Vagina (tissue), 2 donors: ENCODE results near the gene WWTR1. TPM values are rescaled to one million over a fixed set of nuclear protein-coding genes. Genes with fewer than 3 reads are reported as not detected.

Source experiments
- DNase-seq, 2 donors: peaks; one replicate each; pipeline ENCODE4 v3.0.0-alpha.2; 2017; ENCODE audit errors: extremely low spot score in 2 of 2
- H3K27ac ChIP-seq: fragments of 200-600 bp; sonication (generic); one replicate; pipeline ENCODE4 v1.5.1; 2019
- H3K27me3 ChIP-seq: fragments of 200-600 bp; sonication (generic); one replicate; pipeline ENCODE4 v1.5.1; 2019
- H3K36me3 ChIP-seq, 2 donors: fragments of 200-600 bp; sonication (generic); one replicate each; pipeline ENCODE4 v1.5.1; 2017 to 2019
- H3K4me1 ChIP-seq: fragments of 200-600 bp; sonication (generic); one replicate; pipeline ENCODE4 v1.5.1; 2019
- H3K4me3 ChIP-seq, 2 donors: fragments of 200-600 bp; sonication (generic); 1 replicate in 1 of 2; 2 replicates in 1 of 2; pipeline ENCODE4 v1.5.1; 2016 to 2019
- H3K9me3 ChIP-seq: fragments of 200-600 bp; sonication (generic); one replicate; pipeline ENCODE4 v1.5.1; 2019
- POLR2A ChIP-seq, 2 donors: fragments of 450-650 bp; IDR thresholded peaks; one replicate each; pipeline ENCODE4 v1.6.1; 2017; ENCODE audit warnings: antibody characterized with exemption in 2 of 2, mild to moderate bottlenecking in 2 of 2, moderate library complexity in 2 of 2
- POLR2AphosphoS5 ChIP-seq, 2 donors: sonication (generic); formaldehyde crosslinking; IDR thresholded peaks; one replicate each; pipeline ENCODE4 v1.9.0; 2017; ENCODE audit warnings: antibody characterized with exemption in 2 of 2, mild to moderate bottlenecking in 2 of 2, low read depth in 1 of 2; ENCODE audit not compliant: insufficient read depth in 1 of 2
- intact Hi-C: fragments of 100-400 bp; cut with DNase I; formaldehyde crosslinking; loops from one replicate; pipeline ENCODE4 v1.15.1; 2023
- total RNA-seq: library from RNA; depleted of rRNA; stranded (reverse); fragments of >200 nt; gene quantifications from one replicate; pipeline ENCODE4 v1.2.3, GENCODE V29; 2016
- TF ChIP-seq, protein P1 (sequence below), 3 experiments: fragments of 450-650 bp in 2 of 3; fragments of 200-600 bp in 1 of 3; sonication (generic) in 1 of 3; IDR thresholded peaks; one replicate each; pipeline ENCODE4 v1.5.1; 2017 to 2019; ENCODE audit warnings: antibody characterized with exemption in 3 of 3, mild to moderate bottlenecking in 2 of 3, moderate library complexity in 2 of 3

WWTR1 gene
- total RNA-seq, 1 donor from 2014 or later = 181 TPM

DNA sequence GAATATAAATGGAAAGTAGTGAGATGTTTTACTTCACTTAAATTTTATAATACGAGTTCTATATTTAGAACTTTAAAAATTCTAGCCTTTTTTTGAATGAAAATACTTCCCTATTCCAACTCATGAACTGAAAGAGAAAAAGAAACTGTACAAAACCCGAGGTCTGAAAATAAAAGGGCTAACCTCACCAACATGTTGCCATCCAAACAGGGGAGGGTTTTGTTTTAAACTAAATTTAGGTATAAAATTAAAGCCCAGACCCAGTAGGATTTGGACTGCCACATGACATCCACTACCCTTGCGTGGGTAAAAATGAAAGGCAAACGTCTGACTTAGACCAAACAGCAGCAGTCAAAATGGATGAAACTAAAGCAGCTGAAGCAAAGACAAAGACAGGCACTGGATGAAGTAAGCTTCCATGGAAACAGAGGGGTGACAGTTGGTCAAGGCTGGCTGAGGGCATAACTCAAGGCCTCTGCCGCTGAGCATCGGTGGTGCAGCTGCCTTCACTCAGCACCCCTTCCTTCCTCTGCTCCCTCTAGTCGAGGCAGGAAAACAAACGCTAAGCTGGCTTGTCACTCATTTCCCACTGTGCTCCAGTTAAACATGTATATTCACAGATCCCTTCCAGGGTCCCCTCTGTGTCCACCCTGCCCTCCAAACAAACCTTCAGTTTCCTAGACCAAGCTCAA lies 125.2 kb downstream of the WWTR1 start:
- Histone ChIP-seq H3K4me1 (peaks cover 61% of the 10 kb centered on the region), H3K4me3 (no peak overlapping the region), H3K36me3 (no peaks in the 10 kb centered on the region), H3K9me3 (no peaks in the 10 kb centered on the region), H3K27ac (peak overlapping the region; percentile 53), H3K27me3 (no peaks in the 10 kb centered on the region)
- intact Hi-C loops = loop anchor here (5.0 kb wide), 1 partner anchor 125 kb away; the partner anchor contains the start of gene WWTR1
- no peak for DNase-seq
- TF ChIP-seq POLR2AphosphoS5 (IDR thresholded peaks at IDR 0.05; ENCODE audit: insufficient read depth in 1 of 2, low read depth in 1 of 2) (no peak), POLR2A (IDR thresholded peaks at IDR 0.05) (no peak)
- TF ChIP-seq, protein P1, sequence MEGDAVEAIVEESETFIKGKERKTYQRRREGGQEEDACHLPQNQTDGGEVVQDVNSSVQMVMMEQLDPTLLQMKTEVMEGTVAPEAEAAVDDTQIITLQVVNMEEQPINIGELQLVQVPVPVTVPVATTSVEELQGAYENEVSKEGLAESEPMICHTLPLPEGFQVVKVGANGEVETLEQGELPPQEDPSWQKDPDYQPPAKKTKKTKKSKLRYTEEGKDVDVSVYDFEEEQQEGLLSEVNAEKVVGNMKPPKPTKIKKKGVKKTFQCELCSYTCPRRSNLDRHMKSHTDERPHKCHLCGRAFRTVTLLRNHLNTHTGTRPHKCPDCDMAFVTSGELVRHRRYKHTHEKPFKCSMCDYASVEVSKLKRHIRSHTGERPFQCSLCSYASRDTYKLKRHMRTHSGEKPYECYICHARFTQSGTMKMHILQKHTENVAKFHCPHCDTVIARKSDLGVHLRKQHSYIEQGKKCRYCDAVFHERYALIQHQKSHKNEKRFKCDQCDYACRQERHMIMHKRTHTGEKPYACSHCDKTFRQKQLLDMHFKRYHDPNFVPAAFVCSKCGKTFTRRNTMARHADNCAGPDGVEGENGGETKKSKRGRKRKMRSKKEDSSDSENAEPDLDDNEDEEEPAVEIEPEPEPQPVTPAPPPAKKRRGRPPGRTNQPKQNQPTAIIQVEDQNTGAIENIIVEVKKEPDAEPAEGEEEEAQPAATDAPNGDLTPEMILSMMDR (IDR thresholded peaks at IDR 0.05) = no peak

DNA sequence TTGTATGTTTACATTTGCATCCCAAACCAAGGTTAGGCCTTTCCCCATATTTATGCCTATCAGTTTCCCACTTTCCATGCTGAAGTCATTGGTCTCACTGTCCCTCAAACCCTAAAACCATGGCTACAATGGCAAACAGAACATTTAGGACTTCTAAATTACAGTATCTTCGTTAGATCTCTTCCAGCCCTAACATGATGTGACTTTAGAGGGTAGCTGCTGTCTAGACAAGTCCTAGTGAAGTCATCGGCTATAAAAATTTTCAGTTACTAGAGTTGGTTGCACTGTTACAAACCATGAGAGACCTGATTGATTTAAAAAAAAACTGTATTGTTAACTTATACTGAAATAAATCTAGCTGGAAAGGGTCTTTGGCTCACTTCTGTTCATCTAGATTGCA lies 128.7 kb downstream of the WWTR1 start:
- intact Hi-C loops = loop anchor here (5.0 kb wide), 1 partner anchor 188 kb away; no protein-coding TSS in a partner anchor
- TF ChIP-seq, protein P1 (IDR thresholded peaks at IDR 0.05) = no peak
- TF ChIP-seq POLR2AphosphoS5 (IDR thresholded peaks at IDR 0.05; ENCODE audit: insufficient read depth in 1 of 2, low read depth in 1 of 2) (no peak), POLR2A (IDR thresholded peaks at IDR 0.05) (no peak)
- no peaks in the 10 kb centered on the region for H3K27me3 ChIP-seq
- H3K9me3 ChIP-seq = no peaks in the 10 kb centered on the region
- H3K4me1 ChIP-seq = peaks cover 31% of the 10 kb centered on the region
- H3K4me3 ChIP-seq = no peak overlapping the region
- peaks cover 0 to 12% of the 10 kb centered on the region in 2 donors for H3K36me3 ChIP-seq
- DNase-seq = no peak
- H3K27ac ChIP-seq = peak overlapping the region; percentile 61

DNA sequence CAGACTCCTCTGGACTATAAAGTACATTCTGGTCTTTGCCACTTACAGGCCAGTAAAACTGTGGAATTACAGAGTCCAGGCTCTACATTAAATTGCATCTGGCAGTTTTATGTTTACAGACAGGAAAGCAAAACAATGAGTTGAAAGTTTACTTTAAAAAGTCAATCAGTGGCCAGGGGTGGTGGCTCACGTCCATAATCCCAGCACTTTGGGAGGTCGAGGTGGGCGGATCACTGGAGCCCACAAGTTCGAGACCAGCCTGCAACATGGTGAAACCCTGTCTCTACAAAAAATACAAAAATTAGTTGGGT lies 129.5 kb downstream of the WWTR1 start:
- no peaks in the 10 kb centered on the region for H3K27me3 ChIP-seq
- H3K36me3 ChIP-seq = peaks cover 0 to 19% of the 10 kb centered on the region in 2 donors
- H3K4me3 ChIP-seq = no peak overlapping the region
- intact Hi-C loops = loop anchor here (5.0 kb wide), 1 partner anchor 189 kb away; no protein-coding TSS in a partner anchor
- peak overlapping the region; percentile 61 for H3K27ac ChIP-seq
- no peak for TF ChIP-seq POLR2AphosphoS5 (IDR thresholded peaks at IDR 0.05; ENCODE audit: insufficient read depth in 1 of 2, low read depth in 1 of 2)
- TF ChIP-seq, protein P1 (IDR thresholded peaks at IDR 0.05) = no peak
- TF ChIP-seq POLR2A (IDR thresholded peaks at IDR 0.05) = no peak
- no peak for DNase-seq
- H3K9me3 ChIP-seq = no peaks in the 10 kb centered on the region
- H3K4me1 ChIP-seq = peaks cover 22% of the 10 kb centered on the region

GRCh38 chr3:149527531-149528339 lies 130.1 kb downstream of the WWTR1 start:
- TF ChIP-seq POLR2A (IDR thresholded peaks at IDR 0.05) = no peak
- peak in 1 of 2 donors; percentile 23 for TF ChIP-seq POLR2AphosphoS5 (IDR thresholded peaks at IDR 0.05; ENCODE audit: insufficient read depth in 1 of 2, low read depth in 1 of 2)
- H3K27me3 ChIP-seq = no peaks in the 10 kb centered on the region
- H3K9me3 ChIP-seq = no peaks in the 10 kb centered on the region
- DNase-seq = no peak
- intact Hi-C loops = loop anchor here (5.0 kb wide), 1 partner anchor 190 kb away; no protein-coding TSS in a partner anchor
- H3K27ac ChIP-seq = peak overlapping the region; percentile 61
- no peak overlapping the region for H3K4me3 ChIP-seq
- H3K36me3 ChIP-seq = peaks cover 0 to 19% of the 10 kb centered on the region in 2 donors
- peaks cover 17% of the 10 kb centered on the region for H3K4me1 ChIP-seq

DNA sequence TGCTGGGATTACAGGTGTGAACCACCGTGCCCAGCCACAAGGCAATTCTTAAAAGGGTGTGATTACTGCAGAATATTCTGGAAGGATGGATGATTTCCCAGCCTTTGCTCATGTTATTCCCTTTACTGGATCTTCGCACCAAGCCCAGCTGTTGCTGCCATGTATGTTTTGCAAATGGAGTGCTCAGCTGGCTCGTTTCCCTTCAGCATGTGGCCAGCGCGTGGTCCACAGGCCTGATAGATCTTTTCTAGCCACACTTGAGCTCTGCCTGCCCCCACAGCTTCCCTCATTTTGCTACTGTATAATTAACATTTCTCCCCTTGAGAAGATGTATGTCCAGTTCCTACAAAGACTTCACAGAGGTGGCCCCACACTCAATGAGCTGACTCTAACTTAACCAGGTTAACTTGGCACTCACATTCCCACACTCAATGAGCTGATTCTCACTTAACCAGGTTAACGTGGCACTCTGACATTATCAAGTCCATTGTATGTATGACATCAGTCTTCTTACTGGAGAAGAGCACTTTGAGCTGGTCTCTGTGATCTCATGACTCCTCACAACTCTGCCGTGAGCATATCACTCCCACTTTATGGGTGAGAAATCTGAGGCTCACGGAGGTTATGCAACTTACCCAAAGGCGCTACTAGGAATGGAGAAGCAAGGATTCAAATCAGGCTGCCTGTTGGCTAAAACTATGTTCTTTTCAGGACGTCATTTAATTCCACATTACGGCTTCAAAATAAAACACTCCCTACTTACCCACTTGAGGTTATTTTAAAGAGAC lies 134.1 kb downstream of the WWTR1 start:
- Histone ChIP-seq H3K4me3 (no peak overlapping the region), H3K27me3 (no peaks in the 10 kb centered on the region), H3K4me1 (peaks cover 13% of the 10 kb centered on the region), H3K9me3 (no peaks in the 10 kb centered on the region), H3K36me3 (peaks cover 0 to 23% of the 10 kb centered on the region in 2 donors), H3K27ac (no peak overlapping the region)
- intact Hi-C loops = no loop called here
- DNase-seq = no peak
- TF ChIP-seq POLR2A (IDR thresholded peaks at IDR 0.05) (no peak), POLR2AphosphoS5 (IDR thresholded peaks at IDR 0.05; ENCODE audit: insufficient read depth in 1 of 2, low read depth in 1 of 2) (no peak)
- TF ChIP-seq, protein P1 (IDR thresholded peaks at IDR 0.05) = no peak
